Spleen (tissue), 13 donors: Measurements from ENCODE around the gene ANKRD30B. TPM values are rescaled to one million over a fixed set of nuclear protein-coding genes. Genes with fewer than 3 reads are reported as not detected.
"Not testable (repeated sequence)": the region's sequence is repeated elsewhere in the genome, so short reads cannot be mapped to it uniquely, and the experiment has no call there.

Experiments
- DNase-seq: peaks from one replicate; pipeline ENCODE4 v3.0.0-alpha.2; 2020
- H3K27ac ChIP-seq, 8 donors: fragments of 200-600 bp; sonication (generic) in 7 of 8; 1 replicate in 4 of 8; 2 replicates in 4 of 8; pipeline versions ENCODE4 v1.5.0 to v1.8.0; 2016 to 2021; ENCODE audit warnings: inconsistent platforms in 4 of 8, mild to moderate bottlenecking in 4 of 8, moderate library complexity in 1 of 8
- H3K27me3 ChIP-seq, 7 donors: fragments of 200-600 bp; sonication (generic) in 6 of 7; replicated peaks in 1 of 7; 1 replicate in 4 of 7; 2 replicates in 3 of 7; pipeline versions ENCODE4 v1.5.0 to v1.8.0; 2016 to 2021; ENCODE audit warnings: inconsistent platforms in 3 of 7, mild to moderate bottlenecking in 1 of 7
- H3K36me3 ChIP-seq, 6 donors: fragments of 200-600 bp; sonication (generic) in 5 of 6; 1 replicate in 4 of 6; 2 replicates in 2 of 6; pipeline versions ENCODE4 v1.5.0 to v1.8.0; 2016 to 2021; ENCODE audit warnings: inconsistent platforms in 2 of 6
- H3K4me1 ChIP-seq, 6 donors: fragments of 200-600 bp; sonication (generic) in 5 of 6; 1 replicate in 3 of 6; 2 replicates in 3 of 6; pipeline versions ENCODE4 v1.5.0 to v1.8.0; 2016 to 2021; ENCODE audit warnings: inconsistent platforms in 3 of 6
- H3K4me3 ChIP-seq, 8 donors: fragments of 200-600 bp; sonication (generic) in 7 of 8; 1 replicate in 4 of 8; 2 replicates in 4 of 8; pipeline versions ENCODE4 v1.5.0 to v1.8.0; 2016 to 2021; ENCODE audit warnings: inconsistent platforms in 4 of 8, mild to moderate bottlenecking in 4 of 8, moderate library complexity in 2 of 8
- H3K9me3 ChIP-seq, 8 donors: fragments of 200-600 bp; sonication (generic) in 7 of 8; 1 replicate in 4 of 8; 2 replicates in 4 of 8; pipeline versions ENCODE4 v1.5.0 to v1.8.0; 2016 to 2021; ENCODE audit warnings: inconsistent platforms in 4 of 8
- POLR2A ChIP-seq, 3 donors: fragments of 450-650 bp; IDR thresholded peaks; one replicate each; pipeline ENCODE4 v1.5.1; 2017; ENCODE audit warnings: antibody characterized with exemption in 3 of 3, mild to moderate bottlenecking in 1 of 3
- POLR2AphosphoS5 ChIP-seq, 3 donors: sonication (generic); formaldehyde crosslinking; IDR thresholded peaks; one replicate each; pipeline ENCODE4 v1.5.1; 2017; ENCODE audit warnings: antibody characterized with exemption in 3 of 3
- WGBS, 5 donors: extraction: QIAGEN DNeasy Blood & Tissue Kit in 3 of 5; methylation state at CpG; one replicate each; pipeline versions ENCODE4 v1.1.5 to v1.1.7; 2013 to 2018; 5-methylcytosine and 5-hydroxymethylcytosine counted together
- intact Hi-C: fragments of 100-400 bp; cut with DNase I; formaldehyde crosslinking; loops from one replicate; pipeline ENCODE4 v1.15.0; 2023; ENCODE audit warnings: low total_unique reads
- long read RNA-seq, 2 donors: transcript quantifications; one replicate each; lab custom pipeline, GENCODE V29; 2026
- polyA plus RNA-seq, 3 donors: library from polyadenylated mRNA; stranded (reverse); fragments of 200-250 nt; gene quantifications; one replicate each; pipeline ENCODE4 v1.2.1, GENCODE V29; 2013
- total RNA-seq, 7 donors: library from RNA; depleted of rRNA in 3 of 7; stranded (reverse); fragments of >200 nt in 3 of 7; fragmentation: NEBNext Ultra II Directional in 4 of 7; extraction: Animal tissue kit (Norgen Biotek cat#: 25700) in 4 of 7; gene quantifications; one replicate each; pipeline versions ENCODE4 v1.1.0 to v1.2.1, GENCODE V29; 2016 to 2021
- TF ChIP-seq, protein P1 (sequence below), 11 experiments: fragments of 200-600 bp in 7 of 11; fragments of 450-650 bp in 4 of 11; sonication (generic) in 4 of 11; IDR thresholded peaks in 8 of 11; conservative IDR thresholded peaks in 3 of 11; 1 replicate in 7 of 11; 2 replicates in 4 of 11; pipeline versions ENCODE4 v1.4.0 to v1.8.0; 2016 to 2021; ENCODE audit warnings: antibody characterized with exemption in 11 of 11, inconsistent platforms in 4 of 11, mild to moderate bottlenecking in 1 of 11
- donor health status: healthy with polysubstance abuse.
- donor health status: DM: no; HTN: no; CAD: no; lungs with moderate emphysema.
- donor health status: DM: no; HTN: no; CAD: no.
- donor health status: Bipolar disorder and iron deficiency.
- donor health status: healthy.
- donor health status: DM: no; HTN: no; CAD: no.
- donor health status: DM: yes; HTN: yes; CAD: no.

The ANKRD30B gene, protein sequence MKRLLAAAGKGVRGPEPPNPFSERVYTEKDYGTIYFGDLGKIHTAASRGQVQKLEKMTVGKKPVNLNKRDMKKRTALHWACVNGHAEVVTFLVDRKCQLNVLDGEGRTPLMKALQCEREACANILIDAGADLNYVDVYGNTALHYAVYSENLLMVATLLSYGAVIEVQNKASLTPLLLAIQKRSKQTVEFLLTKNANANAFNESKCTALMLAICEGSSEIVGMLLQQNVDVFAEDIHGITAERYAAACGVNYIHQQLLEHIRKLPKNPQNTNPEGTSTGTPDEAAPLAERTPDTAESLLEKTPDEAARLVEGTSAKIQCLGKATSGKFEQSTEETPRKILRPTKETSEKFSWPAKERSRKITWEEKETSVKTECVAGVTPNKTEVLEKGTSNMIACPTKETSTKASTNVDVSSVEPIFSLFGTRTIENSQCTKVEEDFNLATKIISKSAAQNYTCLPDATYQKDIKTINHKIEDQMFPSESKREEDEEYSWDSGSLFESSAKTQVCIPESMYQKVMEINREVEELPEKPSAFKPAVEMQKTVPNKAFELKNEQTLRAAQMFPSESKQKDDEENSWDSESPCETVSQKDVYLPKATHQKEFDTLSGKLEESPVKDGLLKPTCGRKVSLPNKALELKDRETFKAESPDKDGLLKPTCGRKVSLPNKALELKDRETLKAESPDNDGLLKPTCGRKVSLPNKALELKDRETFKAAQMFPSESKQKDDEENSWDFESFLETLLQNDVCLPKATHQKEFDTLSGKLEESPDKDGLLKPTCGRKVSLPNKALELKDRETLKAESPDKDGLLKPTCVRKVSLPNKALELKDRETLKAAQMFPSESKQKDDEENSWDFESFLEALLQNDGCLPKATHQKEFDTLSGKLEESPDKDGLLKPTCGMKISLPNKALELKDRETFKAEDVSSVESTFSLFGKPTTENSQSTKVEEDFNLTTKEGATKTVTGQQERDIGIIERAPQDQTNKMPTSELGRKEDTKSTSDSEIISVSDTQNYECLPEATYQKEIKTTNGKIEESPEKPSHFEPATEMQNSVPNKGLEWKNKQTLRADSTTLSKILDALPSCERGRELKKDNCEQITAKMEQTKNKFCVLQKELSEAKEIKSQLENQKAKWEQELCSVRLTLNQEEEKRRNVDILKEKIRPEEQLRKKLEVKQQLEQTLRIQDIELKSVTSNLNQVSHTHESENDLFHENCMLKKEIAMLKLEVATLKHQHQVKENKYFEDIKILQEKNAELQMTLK (N-terminal part only)
- total RNA-seq (under 1 TPM in 1 of 7 donors, not detected in 6; 0.13 TPM), polyA plus RNA-seq (under 1 TPM in 1 of 3 donors, not detected in 2; 0.06 TPM)
- long read RNA-seq, donor 1 = 0 reads
- long read RNA-seq, donor 2 = 0 reads

DNA sequence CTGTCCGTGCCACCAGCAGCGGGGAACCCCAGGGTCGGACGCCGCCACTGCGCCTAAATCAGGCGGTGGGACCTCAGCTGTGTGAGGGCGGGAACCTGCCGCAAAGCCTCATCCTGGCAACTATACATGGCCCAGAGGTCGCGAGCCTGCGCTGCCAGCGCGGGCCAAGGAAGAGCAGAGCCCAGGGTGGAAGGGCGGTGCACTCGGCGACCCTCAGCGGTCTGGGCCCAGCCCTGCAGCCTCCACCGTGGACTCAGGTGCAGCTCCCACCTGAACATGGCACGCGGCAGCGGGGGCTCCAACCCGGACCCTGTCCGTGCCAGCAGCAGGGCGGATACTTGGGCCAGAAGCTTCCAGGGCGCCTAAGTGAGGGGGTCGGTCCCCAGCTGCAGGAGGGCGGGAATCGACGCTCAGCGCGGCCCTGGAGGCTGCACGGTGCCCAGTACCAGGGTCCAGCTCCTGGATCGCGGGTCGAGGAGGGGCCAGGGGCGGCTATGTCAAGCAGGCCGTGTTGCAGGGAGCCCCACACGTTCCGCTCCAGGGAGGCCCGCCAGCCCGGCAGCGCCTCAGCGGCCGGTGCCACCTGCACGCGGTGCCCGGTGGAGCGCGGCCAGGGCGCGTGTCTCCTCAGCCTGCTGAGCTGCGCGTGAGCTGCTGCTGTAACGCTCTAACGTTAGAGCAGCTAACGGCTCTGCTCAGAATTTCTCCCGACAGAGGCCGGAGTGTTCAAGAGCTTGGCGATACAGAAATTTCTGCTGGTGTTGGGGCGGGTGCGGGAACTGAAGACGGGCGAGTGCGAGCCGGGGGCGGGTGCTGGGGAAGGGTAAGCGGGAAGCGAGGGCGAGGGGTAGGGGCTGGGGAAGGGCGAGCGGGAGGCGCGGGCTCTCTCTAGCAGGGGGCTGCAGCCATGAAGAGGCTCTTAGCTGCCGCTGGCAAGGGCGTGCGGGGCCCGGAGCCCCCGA, at the start of gene ANKRD30B:
TSS of gene ANKRD30B (plus strand) at position 660 of the 962 bp plus-strand sequence. CDS start at position 908, 248 bp downstream.
- intact Hi-C loops = no loop called here
- 18 to 33% (median 24%) methylated on average over 56 to 79 of the region's 79 CpGs for WGBS, 5 donors
- H3K4me3 ChIP-seq = no peak within 1 kb of the TSS
- peaks cover 0 to 21% (median 6%) of the 10 kb centered on the region in 7 donors for H3K27me3 ChIP-seq
- no peaks in the 10 kb centered on the region for H3K36me3 ChIP-seq
- no peak for TF ChIP-seq POLR2AphosphoS5 (IDR thresholded peaks at IDR 0.05)
- TF ChIP-seq, protein P1, sequence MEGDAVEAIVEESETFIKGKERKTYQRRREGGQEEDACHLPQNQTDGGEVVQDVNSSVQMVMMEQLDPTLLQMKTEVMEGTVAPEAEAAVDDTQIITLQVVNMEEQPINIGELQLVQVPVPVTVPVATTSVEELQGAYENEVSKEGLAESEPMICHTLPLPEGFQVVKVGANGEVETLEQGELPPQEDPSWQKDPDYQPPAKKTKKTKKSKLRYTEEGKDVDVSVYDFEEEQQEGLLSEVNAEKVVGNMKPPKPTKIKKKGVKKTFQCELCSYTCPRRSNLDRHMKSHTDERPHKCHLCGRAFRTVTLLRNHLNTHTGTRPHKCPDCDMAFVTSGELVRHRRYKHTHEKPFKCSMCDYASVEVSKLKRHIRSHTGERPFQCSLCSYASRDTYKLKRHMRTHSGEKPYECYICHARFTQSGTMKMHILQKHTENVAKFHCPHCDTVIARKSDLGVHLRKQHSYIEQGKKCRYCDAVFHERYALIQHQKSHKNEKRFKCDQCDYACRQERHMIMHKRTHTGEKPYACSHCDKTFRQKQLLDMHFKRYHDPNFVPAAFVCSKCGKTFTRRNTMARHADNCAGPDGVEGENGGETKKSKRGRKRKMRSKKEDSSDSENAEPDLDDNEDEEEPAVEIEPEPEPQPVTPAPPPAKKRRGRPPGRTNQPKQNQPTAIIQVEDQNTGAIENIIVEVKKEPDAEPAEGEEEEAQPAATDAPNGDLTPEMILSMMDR (IDR thresholded peaks at IDR 0.05 in 8 of 11, conservative IDR thresholded peaks at IDR 0.05 in 3 of 11) = no peak
- no peak for TF ChIP-seq POLR2A (IDR thresholded peaks at IDR 0.05)
- no peak for DNase-seq
- no peak within 1 kb of the TSS for H3K27ac ChIP-seq
- peaks cover 0 to 19% (median 2%) of the 10 kb centered on the region in 8 donors for H3K9me3 ChIP-seq
- no peaks in the 10 kb centered on the region for H3K4me1 ChIP-seq

DNA sequence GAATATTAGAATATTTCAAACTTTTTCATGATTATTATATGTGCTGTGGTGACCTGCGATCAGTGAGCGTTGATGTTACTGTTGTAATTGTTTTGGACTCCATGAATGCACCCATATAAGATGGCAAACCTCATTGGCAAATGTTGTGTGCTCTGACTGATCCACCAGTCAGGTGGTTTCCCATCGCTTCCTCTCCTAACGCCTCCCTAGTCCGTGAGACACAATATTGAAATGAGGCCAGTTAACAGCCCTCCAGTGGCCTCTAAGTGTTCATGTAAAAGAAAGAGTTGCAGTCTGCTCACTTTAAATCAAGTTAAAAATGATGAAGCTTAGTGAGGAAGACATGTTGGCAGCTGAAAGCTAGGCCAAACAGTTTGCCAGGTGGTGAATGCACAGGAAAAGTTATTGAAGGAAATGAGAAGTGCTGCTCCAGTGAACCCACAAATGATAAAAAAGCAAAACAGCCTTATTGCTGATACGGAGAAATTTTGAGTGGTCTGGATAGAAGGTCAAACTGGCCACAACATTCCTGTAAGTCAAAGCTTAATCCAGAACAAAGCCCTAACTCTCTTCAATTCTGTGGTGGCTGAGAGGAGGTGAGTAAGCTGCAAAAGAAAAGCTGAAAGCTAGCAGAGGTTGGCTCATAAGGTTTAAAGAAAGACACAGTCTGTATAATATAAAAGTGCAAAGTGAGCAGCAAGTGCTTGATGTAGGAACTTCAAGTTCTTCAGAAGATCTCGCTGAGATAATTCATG, 46.5 kb upstream of the ANKRD30B start:
- intact Hi-C loops, H3K4me3 ChIP-seq, H3K27me3 ChIP-seq, H3K9me3 ChIP-seq, H3K4me1 ChIP-seq, H3K27ac ChIP-seq, H3K36me3 ChIP-seq, DNase-seq: not testable (repeated sequence)
- WGBS, 5 donors = 75 to 82% (median 78%) methylated on average over 7 of the region's 7 CpGs

DNA sequence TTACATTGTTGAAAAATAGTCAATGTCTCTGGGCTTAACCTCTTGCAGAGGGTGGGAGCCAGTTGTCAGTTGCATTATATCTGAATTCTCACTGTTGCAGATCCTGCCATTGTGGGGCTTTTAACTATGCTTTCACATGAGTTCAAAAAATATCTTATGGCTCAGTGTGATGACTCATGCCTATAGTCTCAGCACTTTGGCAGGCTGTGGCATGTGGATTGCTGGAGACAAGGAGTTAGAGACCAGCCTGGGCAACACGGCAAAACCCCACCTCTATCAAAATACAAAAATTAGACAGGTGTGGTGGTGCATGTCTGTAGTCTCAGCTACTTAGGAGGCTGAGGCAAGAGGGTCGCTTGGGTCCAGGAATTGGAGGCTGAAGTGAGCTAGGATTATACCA, 38.2 kb upstream of the ANKRD30B start:
- 66 to 78% (median 72%) methylated on average over 2 of the region's 2 CpGs for WGBS, 5 donors
- DNase-seq, H3K36me3 ChIP-seq, H3K9me3 ChIP-seq, H3K27me3 ChIP-seq, H3K4me3 ChIP-seq, H3K27ac ChIP-seq, intact Hi-C loops, H3K4me1 ChIP-seq: not testable (repeated sequence)

DNA sequence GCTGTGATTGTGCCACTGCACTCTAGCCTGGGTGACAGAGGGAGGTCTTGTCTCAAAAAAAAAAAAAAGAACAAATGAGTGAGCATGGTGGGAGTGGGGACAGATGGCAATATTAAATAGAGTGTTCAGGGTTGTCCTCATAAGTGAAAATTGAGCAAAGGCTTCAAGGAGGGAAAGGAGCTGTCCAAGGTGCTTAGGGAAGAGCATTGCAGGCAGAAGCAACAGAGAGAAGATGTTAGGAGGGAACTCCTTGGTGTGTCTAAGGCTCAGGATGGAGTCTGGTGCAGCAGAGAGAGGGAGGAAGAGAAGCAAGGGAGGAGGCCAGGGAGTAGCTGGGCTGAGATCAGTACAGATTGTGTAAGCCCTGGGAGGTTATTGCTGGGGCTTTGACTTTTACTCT, 26.4 kb upstream of the ANKRD30B start:
- H3K36me3 ChIP-seq, DNase-seq, H3K27me3 ChIP-seq, H3K9me3 ChIP-seq, intact Hi-C loops, H3K4me1 ChIP-seq, H3K27ac ChIP-seq, H3K4me3 ChIP-seq: not testable (repeated sequence)

DNA sequence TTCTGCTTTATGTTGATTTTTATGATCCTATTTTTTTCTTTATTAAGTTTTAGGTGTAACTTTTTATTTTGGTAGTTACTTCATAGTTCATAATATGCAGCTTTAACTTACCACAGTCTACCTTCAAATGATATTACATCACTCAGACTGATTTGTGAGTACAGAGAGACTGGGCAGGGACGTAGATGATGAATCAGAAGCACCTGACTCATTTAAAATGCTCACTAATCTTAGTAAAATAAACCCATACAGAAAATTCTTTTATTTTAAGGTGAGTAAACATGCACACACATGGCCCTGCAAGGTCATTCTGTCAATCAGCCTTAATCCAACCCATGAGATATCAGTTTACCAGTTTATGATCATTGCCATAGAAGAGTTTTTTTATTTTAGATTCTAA, 8.9 kb upstream of the ANKRD30B start:
- H3K4me1 ChIP-seq, H3K27ac ChIP-seq, H3K4me3 ChIP-seq, H3K36me3 ChIP-seq, H3K9me3 ChIP-seq, H3K27me3 ChIP-seq, DNase-seq, intact Hi-C loops: not testable (repeated sequence)
- WGBS, 5 donors = 38 to 56% (median 53%) methylated on average over 1 of the region's 1 CpG
